ENCODE results near the gene SPATS2L. TPM values are rescaled to one million over a fixed set of nuclear protein-coding genes. Genes with fewer than 3 reads are reported as not detected.

SPATS2L gene
- total RNA-seq, 1 donor from 2014 or later, result 192 TPM

- H3K27me3 Mint-ChIP-seq (ENCODE audit: low read depth, unreplicated experiment), result no peaks in the 10 kb centered on the region
- Histone ChIP-seq H3K27me3 (ENCODE audit: insufficient read depth, low read length) (no peaks in the 10 kb centered on the region), H3K9ac (ENCODE audit: low read length) (no peak overlapping the region), H3K9me3 (ENCODE audit: insufficient read depth, low read depth, low read length) (no peaks in the 10 kb centered on the region), H3K4me1 (ENCODE audit: insufficient read depth, low read length) (peaks cover 27% of the 10 kb centered on the region), H3K4me3 (ENCODE audit: insufficient read depth, low read depth, low read length) (no peak overlapping the region), H2AFZ (ENCODE audit: low read depth, low read length) (no peak overlapping the region), H3K27ac (ENCODE audit: low read depth, low read length) (peak overlapping the region; percentile 38), H3K4me2 (ENCODE audit: low read length) (no peak overlapping the region), H4K20me1 (ENCODE audit: insufficient read depth, low read length) (peaks cover 21% of the 10 kb centered on the region), H3K79me2 (ENCODE audit: insufficient read depth, low read length) (peaks cover 87% of the 10 kb centered on the region), H3K36me3 (ENCODE audit: insufficient read depth, low read length) (no peaks in the 10 kb centered on the region)
- H3K36me3 Mint-ChIP-seq (ENCODE audit: low read depth, unreplicated experiment), result peaks cover 11% of the 10 kb centered on the region
- peak overlapping the region; percentile 1 for H3K4me3 Mint-ChIP-seq (ENCODE audit: unreplicated experiment)
- DNase-seq (ENCODE audit: low read depth) (peak; percentile 88), FAIRE-seq (peak; percentile 37)
- peak overlapping the region; percentile 35 for H3K27ac Mint-ChIP-seq (ENCODE audit: unreplicated experiment)
- H3K4me1 Mint-ChIP-seq (ENCODE audit: low read depth, unreplicated experiment), result peaks cover 64% of the 10 kb centered on the region
- no peaks in the 10 kb centered on the region for H3K9me3 Mint-ChIP-seq (ENCODE audit: unreplicated experiment)
- TF ChIP-seq CTCF (IDR thresholded peaks at IDR 0.05; ENCODE audit: insufficient read depth, low read depth, low read length), result no peak
- no peak for TF ChIP-seq EZH2 (IDR thresholded peaks at IDR 0.05; ENCODE audit: insufficient read depth, low read length)
These were observed 44.4 kb downstream of the SPATS2L start for GRCh38 chr2:200350850-200351285.

GRCh38 chr2:200351815-200352214, 45.3 kb downstream of the SPATS2L start:
- no peak for TF ChIP-seq CTCF (IDR thresholded peaks at IDR 0.05; ENCODE audit: insufficient read depth, low read depth, low read length)
- TF ChIP-seq EZH2 (IDR thresholded peaks at IDR 0.05; ENCODE audit: insufficient read depth, low read length), result no peak
- Histone ChIP-seq H3K4me1 (ENCODE audit: insufficient read depth, low read length) (peaks cover 29% of the 10 kb centered on the region), H4K20me1 (ENCODE audit: insufficient read depth, low read length) (peaks cover 18% of the 10 kb centered on the region), H2AFZ (ENCODE audit: low read depth, low read length) (no peak overlapping the region), H3K79me2 (ENCODE audit: insufficient read depth, low read length) (peaks cover 85% of the 10 kb centered on the region), H3K27ac (ENCODE audit: low read depth, low read length) (peak overlapping the region; percentile 4), H3K36me3 (ENCODE audit: insufficient read depth, low read length) (no peaks in the 10 kb centered on the region), H3K4me3 (ENCODE audit: insufficient read depth, low read depth, low read length) (no peak overlapping the region), H3K4me2 (ENCODE audit: low read length) (peak overlapping the region; percentile 10), H3K27me3 (ENCODE audit: insufficient read depth, low read length) (no peaks in the 10 kb centered on the region), H3K9me3 (ENCODE audit: insufficient read depth, low read depth, low read length) (no peaks in the 10 kb centered on the region), H3K9ac (ENCODE audit: low read length) (no peak overlapping the region)
- Mint-ChIP-seq H3K27ac (ENCODE audit: unreplicated experiment) (peak overlapping the region; percentile 87), H3K36me3 (ENCODE audit: low read depth, unreplicated experiment) (peaks cover 11% of the 10 kb centered on the region), H3K4me1 (ENCODE audit: low read depth, unreplicated experiment) (peaks cover 64% of the 10 kb centered on the region), H3K27me3 (ENCODE audit: low read depth, unreplicated experiment) (no peaks in the 10 kb centered on the region), H3K9me3 (ENCODE audit: unreplicated experiment) (no peaks in the 10 kb centered on the region), H3K4me3 (ENCODE audit: unreplicated experiment) (no peak overlapping the region)
- no peak for FAIRE-seq
- DNase-seq (ENCODE audit: low read depth), result no peak

- Mint-ChIP-seq H3K27ac (ENCODE audit: unreplicated experiment) (peak overlapping the region; percentile 94), H3K4me3 (ENCODE audit: unreplicated experiment) (no peak overlapping the region)
These were observed 46.1 kb downstream of the SPATS2L start for GRCh38 chr2:200352636-200353035.

More at GRCh38 chr2:200352636-200353035, 46.1 kb downstream of the SPATS2L start:
- H3K4me2 ChIP-seq (ENCODE audit: low read length), result peak overlapping the region; percentile 55
- peak overlapping the region; percentile 2 for H3K9ac ChIP-seq (ENCODE audit: low read length)
- peaks cover 15% of the 10 kb centered on the region for H4K20me1 ChIP-seq (ENCODE audit: insufficient read depth, low read length)
- Mint-ChIP-seq H3K36me3 (ENCODE audit: low read depth, unreplicated experiment) (peaks cover 11% of the 10 kb centered on the region), H3K4me1 (ENCODE audit: low read depth, unreplicated experiment) (peaks cover 66% of the 10 kb centered on the region), H3K9me3 (ENCODE audit: unreplicated experiment) (no peaks in the 10 kb centered on the region), H3K27me3 (ENCODE audit: low read depth, unreplicated experiment) (no peaks in the 10 kb centered on the region)
- FAIRE-seq (peak; percentile 71), DNase-seq (ENCODE audit: low read depth) (peak; percentile 93)
- no peak overlapping the region for H2AFZ ChIP-seq (ENCODE audit: low read depth, low read length)
- H3K27ac ChIP-seq (ENCODE audit: low read depth, low read length), result peak overlapping the region; percentile 41
- H3K27me3 ChIP-seq (ENCODE audit: insufficient read depth, low read length), result no peaks in the 10 kb centered on the region
- H3K9me3 ChIP-seq (ENCODE audit: insufficient read depth, low read depth, low read length), result no peaks in the 10 kb centered on the region
- peaks cover 79% of the 10 kb centered on the region for H3K79me2 ChIP-seq (ENCODE audit: insufficient read depth, low read length)
- TF ChIP-seq CTCF (IDR thresholded peaks at IDR 0.05; ENCODE audit: insufficient read depth, low read depth, low read length), result no peak
- no peak for TF ChIP-seq EZH2 (IDR thresholded peaks at IDR 0.05; ENCODE audit: insufficient read depth, low read length)
- no peak overlapping the region for H3K4me3 ChIP-seq (ENCODE audit: insufficient read depth, low read depth, low read length)
- H3K4me1 ChIP-seq (ENCODE audit: insufficient read depth, low read length), result peaks cover 35% of the 10 kb centered on the region
- no peaks in the 10 kb centered on the region for H3K36me3 ChIP-seq (ENCODE audit: insufficient read depth, low read length)
